GM10847 (cell line): ENCODE measurements around the gene MYO1E.

Experiments
- POLR2A ChIP-seq: IDR thresholded peaks from 2 replicates; pipeline ENCODE4 v1.6.1; 2011; ENCODE audit not compliant: insufficient read length; ENCODE audit errors: extremely low read depth

Gene MYO1E

DNA sequence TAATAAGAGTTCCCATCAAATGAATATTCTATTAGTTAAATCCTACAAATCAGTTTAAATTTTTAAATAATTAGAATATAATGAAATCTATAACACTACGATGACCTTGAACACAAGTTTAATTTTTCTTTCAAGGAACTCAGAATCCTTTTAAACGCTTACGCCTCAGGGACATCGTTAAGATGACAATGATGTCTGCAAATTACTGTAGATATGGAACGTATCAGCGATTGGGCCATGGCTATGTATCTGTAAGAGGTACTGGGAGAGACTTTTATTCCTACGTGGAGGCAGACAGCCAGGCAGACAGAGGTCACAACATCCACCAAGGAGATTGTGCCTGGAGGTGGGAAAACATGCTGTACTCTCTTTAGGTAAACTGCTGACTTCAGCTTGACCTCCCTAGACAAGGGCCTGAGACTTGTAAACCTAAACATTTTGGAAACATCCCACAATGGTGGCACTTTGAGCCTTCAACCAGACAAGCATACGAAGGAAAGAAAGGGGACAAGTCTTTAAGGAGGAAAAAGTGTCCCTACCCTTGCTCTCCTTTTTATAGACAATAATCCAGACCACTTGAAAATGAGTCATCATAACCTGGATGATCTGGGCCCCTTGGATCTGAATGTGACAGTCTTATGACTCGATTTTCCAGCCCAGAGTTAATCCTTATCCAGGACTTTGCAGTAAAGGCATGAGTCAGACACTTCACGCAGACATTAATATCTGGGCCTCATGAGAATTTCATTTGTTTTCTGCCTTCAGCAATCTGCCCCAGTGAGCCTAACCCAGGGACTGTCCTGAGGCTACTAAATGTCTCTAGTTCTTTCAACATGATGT, 172.8 kb downstream of the MYO1E start:
- TF ChIP-seq POLR2A: no peak

DNA sequence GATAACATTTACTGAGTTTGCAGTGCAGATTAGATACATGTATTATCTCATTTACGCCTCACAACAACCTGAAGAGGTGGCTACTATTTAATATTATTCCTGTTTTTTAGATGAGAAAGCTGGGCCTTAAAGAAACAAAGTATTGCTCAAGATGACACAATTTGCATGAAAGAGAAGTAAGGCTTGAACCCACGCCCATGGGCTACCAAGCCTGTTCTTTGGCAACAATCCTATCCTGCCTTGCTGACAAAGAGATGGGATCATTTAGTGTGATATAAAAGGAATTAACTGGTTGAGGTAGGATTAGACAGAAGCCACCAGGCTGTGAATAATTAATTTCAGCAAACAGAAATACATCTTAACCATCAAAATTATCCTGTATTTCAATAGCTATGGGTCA, 175.2 kb downstream of the MYO1E start:
- no peak for TF ChIP-seq POLR2A

DNA sequence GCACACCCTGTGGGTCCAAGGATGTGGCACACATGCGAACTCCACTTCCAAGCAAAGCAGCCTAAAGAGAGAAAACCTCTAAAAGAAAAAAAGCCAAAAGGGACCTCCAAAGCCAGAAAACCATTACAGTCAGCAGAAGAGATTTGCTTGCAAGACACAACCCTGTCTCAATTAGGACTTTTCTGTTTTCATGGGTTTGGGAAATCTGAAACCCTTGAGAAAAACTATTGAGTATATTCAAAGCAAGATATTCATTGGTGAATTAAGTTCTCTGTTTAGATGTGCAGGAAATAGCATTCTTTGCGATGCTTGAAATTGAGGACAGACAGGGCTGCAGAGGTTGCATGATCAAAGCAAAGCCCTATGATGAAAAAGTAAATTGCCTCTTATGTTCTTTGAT, 176.3 kb downstream of the MYO1E start:
- no peak for TF ChIP-seq POLR2A

DNA sequence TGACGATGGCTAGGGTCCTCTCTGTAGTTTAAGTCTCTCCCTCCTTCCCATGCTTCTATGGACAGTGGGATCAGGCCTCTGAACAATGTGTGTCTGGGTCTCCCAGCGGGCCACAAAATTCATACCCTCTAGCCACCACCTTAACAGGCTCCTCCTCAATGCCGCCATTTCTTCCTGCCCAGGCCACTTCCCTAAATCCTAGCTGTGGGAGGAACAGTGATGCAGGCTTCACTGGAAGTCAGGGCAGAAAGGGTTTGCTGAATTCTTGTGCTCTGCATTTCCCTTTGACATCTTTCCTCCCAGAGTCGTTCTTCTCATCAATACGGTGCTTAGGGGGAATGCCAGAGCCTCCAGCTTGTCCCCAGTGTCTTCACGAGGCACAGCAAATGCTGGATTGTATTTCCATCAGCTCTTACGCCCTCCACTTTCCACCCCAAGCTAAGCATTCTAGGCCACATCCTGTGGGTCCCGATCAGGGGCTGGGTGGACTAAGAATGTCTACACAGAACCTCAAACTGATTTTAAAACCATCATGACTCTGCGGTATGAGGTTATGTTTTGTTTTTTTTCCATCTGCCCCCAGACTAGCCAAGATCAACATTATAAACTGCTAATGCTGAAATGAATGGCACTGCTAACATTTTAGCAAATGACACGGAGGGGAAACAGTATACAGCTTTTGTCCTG, 177.9 kb downstream of the MYO1E start:
- no peak for TF ChIP-seq POLR2A

DNA sequence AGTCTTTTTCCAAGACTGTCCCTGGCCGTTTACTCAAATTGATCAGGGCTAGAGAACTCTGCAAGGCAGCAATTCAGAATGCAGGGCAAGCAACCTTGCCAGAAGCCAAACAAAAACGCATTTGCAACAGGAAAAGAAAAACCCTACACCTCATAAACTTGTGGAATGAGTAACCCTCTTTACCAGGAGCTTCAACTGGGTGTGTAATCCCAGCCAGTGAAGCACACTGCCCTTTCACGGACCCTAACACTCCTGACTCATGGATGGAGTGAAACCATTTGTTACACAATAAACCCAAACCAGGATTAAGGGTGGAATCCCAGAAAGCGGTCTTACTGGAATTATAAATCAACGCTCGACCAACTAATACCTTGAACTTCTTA, 180.8 kb downstream of the MYO1E start:
- TF ChIP-seq POLR2A: no peak

DNA sequence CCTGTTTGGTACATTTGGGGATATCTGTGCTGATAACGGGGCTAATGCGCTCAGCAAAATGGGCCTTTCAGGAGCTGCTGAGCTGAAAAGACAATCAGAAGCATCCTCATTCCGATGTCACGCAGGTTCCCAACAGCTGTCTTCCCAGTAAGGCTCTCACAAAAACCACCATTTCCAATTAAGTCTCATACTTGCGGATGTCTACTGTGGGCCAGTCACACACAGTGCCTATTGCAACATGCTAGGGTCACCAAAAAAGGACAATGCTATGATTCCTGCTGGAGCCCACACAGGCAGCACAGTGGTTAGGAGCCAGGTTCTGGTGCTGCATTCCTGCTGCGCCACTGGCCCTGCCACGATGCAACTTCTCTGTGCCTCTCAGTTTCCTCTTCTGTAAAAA, 182.4 kb downstream of the MYO1E start:
- TF ChIP-seq POLR2A: no peak

DNA sequence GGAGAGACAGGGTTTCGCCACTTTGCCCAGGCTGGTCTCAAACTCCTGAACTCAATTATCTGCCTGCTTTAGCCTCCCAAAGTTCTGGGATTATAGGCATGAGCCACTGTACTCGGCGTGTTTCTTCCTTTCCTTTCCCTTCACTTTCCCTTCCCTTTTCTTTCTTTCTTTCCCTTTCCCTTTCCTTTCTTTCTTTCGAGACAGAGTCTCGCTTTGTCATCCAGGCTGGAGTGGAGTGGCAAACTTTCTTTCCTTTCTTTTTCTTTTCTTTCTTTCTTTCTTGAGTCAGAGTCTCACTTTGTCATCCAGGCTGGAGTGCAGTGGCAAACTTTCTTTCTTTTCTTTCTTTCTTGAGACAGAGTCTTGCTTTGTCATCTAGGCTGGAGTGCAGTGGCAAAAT, 183.4 kb downstream of the MYO1E start:
- TF ChIP-seq POLR2A: no peak

DNA sequence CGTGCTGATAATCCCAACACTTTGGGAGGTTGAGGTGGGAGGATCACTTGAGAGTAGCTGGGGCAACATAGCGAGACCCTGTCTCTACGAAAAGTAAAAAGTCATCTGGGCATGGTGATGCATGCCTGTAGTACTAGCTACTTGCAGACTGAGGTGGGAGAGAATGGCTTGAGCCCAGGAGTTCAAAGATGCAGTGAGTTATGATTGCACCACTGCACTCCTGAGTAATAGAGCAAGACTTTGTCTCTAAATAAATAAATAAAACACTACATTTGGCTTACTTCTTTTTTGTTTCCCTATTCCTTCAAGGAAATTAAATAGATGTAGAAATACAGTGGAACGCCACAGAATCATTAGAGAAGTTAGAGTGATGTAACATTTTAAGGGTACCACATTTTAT, 186.2 kb downstream of the MYO1E start:
- no peak for TF ChIP-seq POLR2A

DNA sequence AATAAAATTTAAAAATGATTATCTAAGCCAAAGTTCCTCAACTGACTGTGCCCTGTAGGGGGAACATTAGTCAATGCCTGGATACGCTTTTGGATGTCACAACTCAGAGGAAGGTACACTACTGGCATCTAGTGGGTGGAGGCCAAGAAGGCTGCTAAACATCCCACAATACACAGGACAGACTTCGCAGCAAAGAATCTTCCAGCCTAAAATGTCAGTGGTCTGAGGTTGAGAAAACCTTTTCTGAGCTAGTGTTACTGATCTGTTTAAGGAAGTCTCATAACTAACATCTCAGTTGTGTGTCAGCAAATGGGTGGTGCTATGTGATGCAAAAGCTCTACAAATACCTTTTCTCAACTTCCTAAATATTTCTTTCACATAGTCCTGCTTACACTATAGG, 186.9 kb downstream of the MYO1E start:
- TF ChIP-seq POLR2A: no peak

DNA sequence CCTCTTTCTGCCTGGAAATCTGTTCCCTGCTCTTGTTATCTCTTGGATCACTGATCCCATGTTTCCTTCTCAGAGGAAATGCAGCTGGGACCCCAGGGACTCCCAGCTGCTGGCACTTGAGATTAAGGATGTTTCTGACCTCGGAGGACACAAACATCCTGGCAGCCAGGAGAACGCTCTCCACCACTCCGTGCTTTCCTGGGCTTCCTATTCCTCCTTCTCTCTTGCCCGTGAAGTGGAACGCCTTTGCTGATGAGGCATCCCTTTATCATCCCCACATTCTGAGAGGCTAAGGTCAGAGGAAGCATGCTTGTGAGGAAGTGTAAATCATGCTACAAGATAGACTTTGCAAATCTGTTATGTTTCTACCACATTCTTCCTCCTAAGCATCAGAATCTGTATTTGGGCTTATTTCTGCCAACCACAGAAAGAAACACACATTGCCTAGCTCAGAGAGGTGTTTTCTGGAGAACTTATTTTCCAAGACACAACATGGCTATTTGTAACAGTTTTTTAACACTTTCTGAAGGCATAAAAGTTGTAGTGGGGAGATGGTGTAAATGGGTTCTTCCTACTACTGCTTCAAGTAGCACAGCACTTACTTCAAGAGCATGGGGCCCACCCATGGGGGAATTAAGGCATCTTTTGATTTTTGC, 191.6 kb downstream of the MYO1E start:
- TF ChIP-seq POLR2A: no peak

DNA sequence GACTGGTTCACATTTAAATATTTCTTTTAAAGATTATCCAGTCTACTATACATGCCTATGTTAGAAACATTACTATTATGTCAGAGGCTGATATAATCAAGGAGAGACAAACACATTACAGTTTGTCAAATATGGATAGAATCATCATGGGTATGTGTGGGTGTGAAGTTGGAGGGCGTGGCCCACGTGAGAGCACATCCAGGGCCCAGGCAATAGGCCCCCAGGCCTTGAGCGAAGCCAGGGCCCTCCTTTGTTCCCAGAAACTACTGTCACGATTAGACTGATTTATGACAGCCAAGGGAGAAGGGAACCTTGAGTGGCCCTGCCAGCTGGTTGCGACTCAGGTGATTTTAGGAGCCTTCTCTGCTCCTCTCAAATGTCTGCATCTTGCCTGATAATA, 193.0 kb downstream of the MYO1E start:
- TF ChIP-seq POLR2A: no peak

DNA sequence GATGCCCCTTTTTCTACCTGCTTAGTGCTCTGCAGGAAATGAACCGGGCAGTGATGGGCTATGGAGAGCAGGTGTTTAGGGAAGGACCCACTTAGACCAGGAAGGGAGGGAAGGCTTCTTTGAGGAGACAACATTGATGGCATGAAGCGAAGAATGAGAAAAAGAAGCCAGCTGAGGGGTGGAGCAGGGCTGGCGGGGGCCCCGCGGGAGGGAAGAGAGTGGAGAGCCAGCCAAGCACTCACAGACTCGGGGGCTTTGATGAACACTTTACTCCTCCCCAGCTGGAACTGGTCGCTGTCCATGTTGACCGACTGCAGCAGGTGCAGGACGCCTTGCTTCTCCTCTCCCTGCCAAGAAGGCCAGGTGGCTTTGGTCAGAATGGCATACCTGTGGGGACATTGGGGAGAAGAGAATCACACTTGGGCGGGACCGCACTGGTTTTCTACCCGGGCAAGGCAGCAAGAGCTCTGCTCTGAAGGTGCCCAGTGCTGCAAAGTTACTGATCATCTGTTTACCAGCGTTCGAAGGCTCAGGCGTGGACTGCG, 194.4 kb downstream of the MYO1E start:
- no peak for TF ChIP-seq POLR2A

DNA sequence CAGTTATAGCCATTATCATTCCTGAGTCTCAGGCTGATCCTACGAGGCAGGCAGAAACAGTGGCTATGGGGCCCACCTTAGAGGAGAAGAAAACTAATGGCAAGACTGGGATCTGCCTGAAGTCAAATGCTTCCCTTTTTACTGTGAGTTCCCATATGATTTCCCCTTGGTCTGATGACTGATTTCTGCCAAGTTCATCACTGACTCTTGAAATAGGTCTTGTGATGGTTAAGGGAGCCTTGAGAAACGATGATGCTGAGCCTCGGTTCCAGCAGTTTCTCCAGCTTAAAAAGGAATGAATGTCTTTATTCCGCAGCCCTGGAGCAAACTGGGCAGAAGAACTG, 195.4 kb downstream of the MYO1E start:
- no peak for TF ChIP-seq POLR2A

DNA sequence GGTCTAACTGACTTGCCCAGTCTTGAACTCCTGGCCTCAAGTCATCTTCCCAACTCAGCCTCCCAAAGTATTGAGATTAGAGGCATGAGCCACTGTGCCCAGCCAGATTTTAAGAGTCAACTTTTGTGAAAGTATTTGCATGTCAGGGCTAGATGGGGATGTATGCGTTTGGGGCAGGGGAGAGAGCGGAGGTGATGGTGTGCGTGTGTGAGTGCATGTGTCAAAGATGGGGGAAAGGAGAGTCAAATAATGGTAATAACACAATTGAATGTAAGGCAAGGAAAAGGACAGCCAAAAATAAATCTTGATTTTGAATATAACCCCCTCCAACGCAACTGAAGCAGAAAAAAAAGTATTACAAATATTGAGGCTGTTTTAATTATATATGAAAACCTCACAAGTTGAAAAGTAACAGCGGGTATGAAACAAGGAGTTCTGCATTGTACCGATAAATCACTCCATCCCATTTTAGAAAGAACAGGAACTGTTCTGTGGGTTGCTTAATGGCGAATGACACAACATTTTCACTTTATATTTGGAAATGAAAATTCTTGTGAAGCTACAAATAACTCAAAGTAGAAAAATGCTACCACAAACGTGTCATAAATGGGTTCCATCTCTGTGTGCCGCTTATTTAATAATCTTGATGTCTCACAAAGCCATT, 195.9 kb downstream of the MYO1E start:
- no peak for TF ChIP-seq POLR2A
